Stomach (tissue), 9 donors: ENCODE results near the gene USP34. TPM values are rescaled to one million over a fixed set of nuclear protein-coding genes. Genes with fewer than 3 reads are reported as not detected.

ENCODE experiments used
- DNase-seq, 2 donors: peaks; one replicate each; pipeline versions ENCODE4 v3.0.0 to v3.0.0-alpha.2; 2013 to 2019
- H3K27ac ChIP-seq, 5 donors: fragments of 200-600 bp in 4 of 5; sonication (generic) in 4 of 5; one replicate each; pipeline ENCODE4 v1.5.1; 2013 to 2019; ENCODE audit warnings: mild to moderate bottlenecking in 1 of 5, moderate library complexity in 1 of 5
- H3K27me3 ChIP-seq, 3 donors: fragments of 200-600 bp; sonication (generic); one replicate each; pipeline ENCODE4 v1.5.1; 2017 to 2019; ENCODE audit warnings: mixed run types in 1 of 3
- H3K36me3 ChIP-seq, 4 donors: fragments of 200-600 bp; sonication (generic); 1 replicate in 3 of 4; 2 replicates in 1 of 4; pipeline ENCODE4 v1.5.1; 2016 to 2019
- H3K4me1 ChIP-seq, 4 donors: fragments of 200-600 bp; sonication (generic); one replicate each; pipeline ENCODE4 v1.5.1; 2016 to 2019
- H3K4me3 ChIP-seq, 4 donors: fragments of 200-600 bp; sonication (generic) in 3 of 4; one replicate each; pipeline ENCODE4 v1.5.1; 2016 to 2019; ENCODE audit warnings: mild to moderate bottlenecking in 1 of 4
- H3K9me3 ChIP-seq, 4 donors: fragments of 200-600 bp; sonication (generic); one replicate each; pipeline ENCODE4 v1.5.1; 2016 to 2019
- CTCF ChIP-seq, 7 experiments: fragments of 450-650 bp in 4 of 7; fragments of 200-600 bp in 3 of 7; sonication (generic) in 3 of 7; IDR thresholded peaks; one replicate each; pipeline ENCODE4 v1.5.1; 2016 to 2019; ENCODE audit warnings: antibody characterized with exemption in 7 of 7, control low read depth in 2 of 7, mild to moderate bottlenecking in 1 of 7
- EP300 ChIP-seq: sonication (generic); formaldehyde crosslinking; IDR thresholded peaks from one replicate; pipeline ENCODE4 v1.6.1; 2017; ENCODE audit warnings: antibody characterized with exemption
- POLR2A ChIP-seq, 4 donors: fragments of 450-650 bp; IDR thresholded peaks; one replicate each; pipeline ENCODE4 v1.6.1; 2016; ENCODE audit warnings: antibody characterized with exemption in 4 of 4, control low read depth in 2 of 4, mild to moderate bottlenecking in 1 of 4, moderate library complexity in 1 of 4
- POLR2AphosphoS5 ChIP-seq, 3 donors: sonication (generic); formaldehyde crosslinking; IDR thresholded peaks; one replicate each; pipeline ENCODE4 v1.6.1; 2016; ENCODE audit warnings: antibody characterized with exemption in 3 of 3
- WGBS, 5 donors: extraction: QIAGEN DNeasy Blood & Tissue Kit in 3 of 5; methylation state at CpG; one replicate each; pipeline versions ENCODE4 v1.1.5 to v1.1.7; 2013 to 2018; 5-methylcytosine and 5-hydroxymethylcytosine counted together
- intact Hi-C: fragments of 100-400 bp; cut with DNase I; formaldehyde crosslinking; loops from one replicate; pipeline ENCODE4 v1.15.1; 2023; ENCODE audit warnings: low total_unique reads
- polyA plus RNA-seq, 3 donors: library from polyadenylated mRNA; stranded (reverse); fragments of 200-250 nt; gene quantifications; one replicate each; pipeline ENCODE4 v1.2.3, GENCODE V29; 2013
- total RNA-seq, 5 donors: library from RNA; depleted of rRNA; stranded (reverse); fragments of >200 nt; gene quantifications; one replicate each; pipeline versions ENCODE4 v1.1.0 to v1.2.3, GENCODE V29; 2014 to 2016
- donor health status: healthy with polysubstance abuse.
- donor health status: Bipolar disorder and iron deficiency.
- donor health status: healthy.

USP34 gene
- total and polyA plus RNA-seq, 8 donors: 21.1 to 300 (median 73.2) TPM

- no peak for TF ChIP-seq POLR2AphosphoS5 (IDR thresholded peaks at IDR 0.05)
- no peak for TF ChIP-seq CTCF (IDR thresholded peaks at IDR 0.05)
- TF ChIP-seq POLR2A (IDR thresholded peaks at IDR 0.05): no peak
- TF ChIP-seq EP300: no peak
- WGBS, 5 donors: 89 to 94% (median 91%) methylated on average over 4 of the region's 4 CpGs
- Histone ChIP-seq H3K4me3 (no peak overlapping the region), H3K9me3 (no peaks in the 10 kb centered on the region), H3K36me3 (peaks cover 7 to 81% (median 78%) of the 10 kb centered on the region in 4 donors), H3K4me1 (peaks cover 0 to 10% (median 0%) of the 10 kb centered on the region in 4 donors), H3K27me3 (no peaks in the 10 kb centered on the region), H3K27ac (no peak overlapping the region)
- DNase-seq: no peak
- intact Hi-C loops: no loop called here
These were observed 90.6 kb downstream of the USP34 start for GRCh38 chr2:61380056-61380881.

- H3K36me3 ChIP-seq: peaks cover 7 to 88% (median 86%) of the 10 kb centered on the region in 4 donors
These were observed 91.4 kb downstream of the USP34 start for GRCh38 chr2:61379521-61379920.

GRCh38 chr2:61378281-61378680 lies 92.6 kb downstream of the USP34 start:
- H3K27me3 ChIP-seq: no peaks in the 10 kb centered on the region
- intact Hi-C loops: no loop called here
- WGBS, 5 donors: 97 to 99% (median 98%) methylated on average over 5 of the region's 5 CpGs
- peaks cover 0 to 10% (median 0%) of the 10 kb centered on the region in 4 donors for H3K4me1 ChIP-seq
- no peak overlapping the region for H3K27ac ChIP-seq
- H3K9me3 ChIP-seq: no peaks in the 10 kb centered on the region
- no peak for TF ChIP-seq CTCF (IDR thresholded peaks at IDR 0.05)
- no peak for TF ChIP-seq POLR2A (IDR thresholded peaks at IDR 0.05)
- no peak for TF ChIP-seq POLR2AphosphoS5 (IDR thresholded peaks at IDR 0.05)
- TF ChIP-seq EP300: no peak
- peaks cover 7 to 97% (median 95%) of the 10 kb centered on the region in 4 donors for H3K36me3 ChIP-seq
- no peak for DNase-seq
- H3K4me3 ChIP-seq: no peak overlapping the region

More at GRCh38 chr2:61379521-61379920, 91.4 kb downstream of the USP34 start:
- WGBS, 5 donors: 68 to 89% (median 84%) methylated on average over 2 of the region's 2 CpGs
- Histone ChIP-seq H3K9me3 (no peaks in the 10 kb centered on the region), H3K27me3 (no peaks in the 10 kb centered on the region), H3K4me3 (no peak overlapping the region), H3K27ac (no peak overlapping the region), H3K4me1 (peaks cover 0 to 10% (median 0%) of the 10 kb centered on the region in 4 donors)
- intact Hi-C loops: no loop called here
- no peak for TF ChIP-seq CTCF (IDR thresholded peaks at IDR 0.05)
- TF ChIP-seq POLR2AphosphoS5 (IDR thresholded peaks at IDR 0.05): no peak
- no peak for TF ChIP-seq POLR2A (IDR thresholded peaks at IDR 0.05)
- no peak for TF ChIP-seq EP300
- DNase-seq: no peak

GRCh38 chr2:61377046-61377445 lies 93.8 kb downstream of the USP34 start:
- Histone ChIP-seq H3K4me3 (no peak overlapping the region), H3K27me3 (no peaks in the 10 kb centered on the region), H3K27ac (no peak overlapping the region), H3K4me1 (peaks cover 0 to 10% (median 0%) of the 10 kb centered on the region in 4 donors), H3K36me3 (peaks cover 7 to 89% (median 85%) of the 10 kb centered on the region in 4 donors), H3K9me3 (no peaks in the 10 kb centered on the region)
- TF ChIP-seq CTCF (IDR thresholded peaks at IDR 0.05) (no peak), EP300 (no peak)
- DNase-seq: no peak
- 0 to 100% (median 56%) methylated on average over 1 of the region's 1 CpG for WGBS, 5 donors
- intact Hi-C loops: no loop called here
